Gastrocnemius medialis (tissue), 4 donors: ENCODE data around the gene AMN1.

Source experiments
- POLR2A ChIP-seq, 2 donors: fragments of 450-650 bp; IDR thresholded peaks; one replicate each; pipeline ENCODE4 v1.6.1; 2017; ENCODE audit warnings: antibody characterized with exemption in 2 of 2, mild to moderate bottlenecking in 2 of 2, moderate library complexity in 2 of 2
- TF ChIP-seq, protein P1 (sequence below), 5 experiments: fragments of 450-650 bp in 3 of 5; fragments of 200-600 bp in 2 of 5; sonication (generic) in 2 of 5; IDR thresholded peaks in 4 of 5; conservative IDR thresholded peaks in 1 of 5; 1 replicate in 4 of 5; 2 replicates in 1 of 5; pipeline ENCODE4 v1.5.1; 2016 to 2019; ENCODE audit warnings: antibody characterized with exemption in 5 of 5, mild to moderate bottlenecking in 3 of 5, moderate library complexity in 3 of 5

DNA sequence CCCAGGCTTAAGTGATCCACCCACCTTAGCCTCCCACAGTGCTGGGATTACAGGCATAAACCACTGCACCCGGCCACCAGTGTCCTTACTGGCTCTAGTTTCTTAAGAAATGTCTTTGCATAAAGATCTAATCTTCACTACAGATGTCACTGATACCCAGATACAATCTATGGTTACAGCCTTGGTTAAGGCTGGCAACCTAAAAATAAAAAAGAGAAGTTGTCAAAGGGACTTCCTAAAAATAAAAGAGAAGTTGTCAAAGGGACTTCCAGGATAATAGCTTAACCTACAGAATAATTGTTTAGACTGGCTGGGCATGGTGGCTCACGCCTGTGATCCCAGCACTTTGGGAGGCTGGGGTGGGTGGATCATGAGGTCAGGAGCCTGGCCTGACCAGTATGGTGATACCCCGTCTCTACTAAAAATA lies 41.7 kb downstream of the AMN1 start:
- TF ChIP-seq, protein P1, sequence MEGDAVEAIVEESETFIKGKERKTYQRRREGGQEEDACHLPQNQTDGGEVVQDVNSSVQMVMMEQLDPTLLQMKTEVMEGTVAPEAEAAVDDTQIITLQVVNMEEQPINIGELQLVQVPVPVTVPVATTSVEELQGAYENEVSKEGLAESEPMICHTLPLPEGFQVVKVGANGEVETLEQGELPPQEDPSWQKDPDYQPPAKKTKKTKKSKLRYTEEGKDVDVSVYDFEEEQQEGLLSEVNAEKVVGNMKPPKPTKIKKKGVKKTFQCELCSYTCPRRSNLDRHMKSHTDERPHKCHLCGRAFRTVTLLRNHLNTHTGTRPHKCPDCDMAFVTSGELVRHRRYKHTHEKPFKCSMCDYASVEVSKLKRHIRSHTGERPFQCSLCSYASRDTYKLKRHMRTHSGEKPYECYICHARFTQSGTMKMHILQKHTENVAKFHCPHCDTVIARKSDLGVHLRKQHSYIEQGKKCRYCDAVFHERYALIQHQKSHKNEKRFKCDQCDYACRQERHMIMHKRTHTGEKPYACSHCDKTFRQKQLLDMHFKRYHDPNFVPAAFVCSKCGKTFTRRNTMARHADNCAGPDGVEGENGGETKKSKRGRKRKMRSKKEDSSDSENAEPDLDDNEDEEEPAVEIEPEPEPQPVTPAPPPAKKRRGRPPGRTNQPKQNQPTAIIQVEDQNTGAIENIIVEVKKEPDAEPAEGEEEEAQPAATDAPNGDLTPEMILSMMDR (IDR thresholded peaks at IDR 0.05 in 4 of 5, conservative IDR thresholded peaks at IDR 0.05 in 1 of 5): no peak
- no peak for TF ChIP-seq POLR2A (IDR thresholded peaks at IDR 0.05)
